Spinal cord (tissue), 10 donors: ENCODE results near the gene GSG1L. TPM values are rescaled to one million over a fixed set of nuclear protein-coding genes. Genes with fewer than 3 reads are reported as not detected.

ENCODE experiments used
- DNase-seq, 6 donors: peaks; one replicate each; pipeline versions ENCODE4 v3.0.0 to v3.0.0-alpha.2; 2013 to 2015; ENCODE audit warnings: low spot score in 6 of 6, low read depth in 4 of 6
- H3K27ac ChIP-seq: one replicate; pipeline ENCODE4 v1.5.1; 2013; ENCODE audit warnings: low read depth, low read length, control low read depth
- H3K27me3 ChIP-seq: one replicate; pipeline ENCODE4 v1.6.1; 2013; ENCODE audit warnings: low read length; ENCODE audit not compliant: control insufficient read depth, insufficient read depth
- H3K36me3 ChIP-seq: one replicate; pipeline ENCODE4 v1.6.1; 2013; ENCODE audit warnings: low read length; ENCODE audit not compliant: control insufficient read depth, insufficient read depth
- H3K4me1 ChIP-seq: one replicate; pipeline ENCODE4 v1.6.1; 2013; ENCODE audit warnings: low read length; ENCODE audit not compliant: control insufficient read depth, insufficient read depth
- H3K4me3 ChIP-seq: one replicate; pipeline ENCODE4 v1.5.1; 2013; ENCODE audit warnings: low read depth, low read length, control low read depth
- H3K9me3 ChIP-seq: one replicate; pipeline ENCODE4 v1.6.1; 2013; ENCODE audit warnings: low read length; ENCODE audit not compliant: control insufficient read depth, insufficient read depth
- WGBS: methylation state at CpG from one replicate; pipeline ENCODE4 v1.1.5; 2013; ENCODE audit warnings: missing lambda C conversion rate; ENCODE audit not compliant: insufficient coverage; 5-methylcytosine and 5-hydroxymethylcytosine counted together
- polyA plus RNA-seq, 2 donors: library from polyadenylated mRNA; unstranded; fragments of 120-200 nt; gene quantifications; one replicate each; pipeline ENCODE4 v1.2.1, GENCODE V29; 2013; ENCODE audit not compliant: insufficient read length in 2 of 2
- total RNA-seq, 2 donors: library from RNA; depleted of rRNA in 1 of 2; stranded (reverse); fragments of 120-200 nt in 1 of 2; fragments of >200 nt in 1 of 2; gene quantifications; one replicate each; pipeline versions ENCODE4 v1.2.3 to v1.2.4, GENCODE V29; 2013 to 2014
- donor health status: healthy.

GSG1L gene
- total and polyA plus RNA-seq, 4 donors: 7.5 to 26.1 (median 18.0) TPM

DNA sequence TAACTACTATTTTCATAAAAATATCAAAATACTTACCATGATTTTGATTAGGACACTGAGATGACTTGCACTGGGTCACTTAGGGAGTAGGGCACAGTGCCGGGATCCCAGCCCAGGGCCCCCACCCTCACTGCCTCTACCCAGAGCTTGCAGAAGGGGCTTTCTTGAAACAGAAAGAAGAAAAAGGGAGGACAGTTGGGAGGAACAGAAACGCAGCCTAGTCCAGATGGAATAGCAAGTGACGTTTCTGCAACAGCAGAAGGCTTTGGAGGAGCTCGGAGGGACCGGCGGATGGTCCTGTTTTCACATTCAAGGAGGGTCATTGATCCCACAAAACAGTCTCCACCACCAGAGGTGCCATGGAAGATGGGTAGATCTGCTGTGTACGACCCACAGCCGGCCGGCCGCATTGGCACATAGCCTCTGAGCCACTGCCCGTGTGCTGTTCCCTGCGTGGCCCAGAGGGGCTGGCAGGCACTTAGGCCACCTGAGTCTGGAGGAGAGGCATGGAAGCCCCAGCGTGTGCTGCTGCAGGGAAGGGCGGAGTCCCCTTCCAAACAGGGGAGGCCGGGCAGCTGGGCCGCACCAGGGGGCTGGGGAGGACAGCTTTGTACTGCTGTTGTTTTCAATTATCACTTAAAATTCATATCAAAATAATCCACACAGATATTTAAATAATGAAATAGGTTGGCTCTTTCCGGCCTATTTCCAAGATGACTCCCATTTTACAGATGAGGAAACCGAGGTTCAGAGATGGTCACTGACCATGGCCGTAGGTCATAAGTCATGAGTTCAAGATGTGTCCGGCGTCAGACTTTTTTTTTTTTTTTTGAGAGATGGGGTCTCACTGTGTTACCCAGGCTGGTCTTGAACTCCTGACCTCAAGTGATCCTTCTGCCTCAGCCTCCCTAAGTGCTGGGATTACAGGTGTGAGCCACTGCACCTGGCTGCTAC, 22.9 kb upstream of the GSG1L start:
- Histone ChIP-seq H3K36me3 (peaks cover 15% of the 10 kb centered on the region), H3K9me3 (no peaks in the 10 kb centered on the region), H3K4me1 (peaks cover 9% of the 10 kb centered on the region), H3K27ac (no peak overlapping the region), H3K4me3 (no peak overlapping the region), H3K27me3 (no peaks in the 10 kb centered on the region)
- DNase-seq: peak in 1 of 6 donors; percentile 44
- WGBS: 94% methylated on average over 11 of the region's 21 CpGs

GRCh38 chr16:28085389-28086171, 22.1 kb upstream of the GSG1L start:
- Histone ChIP-seq H3K4me3 (no peak overlapping the region), H3K4me1 (peaks cover under 1% of the 10 kb centered on the region), H3K27ac (no peak overlapping the region), H3K27me3 (no peaks in the 10 kb centered on the region), H3K9me3 (no peaks in the 10 kb centered on the region), H3K36me3 (peaks cover 8% of the 10 kb centered on the region)
- DNase-seq: no peak
- WGBS: 92% methylated on average over 10 of the region's 12 CpGs

- H3K27ac ChIP-seq: no peak overlapping the region
- no peaks in the 10 kb centered on the region for H3K9me3 ChIP-seq
- H3K27me3 ChIP-seq: no peaks in the 10 kb centered on the region
- WGBS: 100% methylated on average over 3 of the region's 6 CpGs
- no peak for DNase-seq
- no peak overlapping the region for H3K4me3 ChIP-seq
- peaks cover 8% of the 10 kb centered on the region for H3K36me3 ChIP-seq
- H3K4me1 ChIP-seq: no peaks in the 10 kb centered on the region
These were observed 20.7 kb upstream of the GSG1L start for GRCh38 chr16:28084209-28084608.

DNA sequence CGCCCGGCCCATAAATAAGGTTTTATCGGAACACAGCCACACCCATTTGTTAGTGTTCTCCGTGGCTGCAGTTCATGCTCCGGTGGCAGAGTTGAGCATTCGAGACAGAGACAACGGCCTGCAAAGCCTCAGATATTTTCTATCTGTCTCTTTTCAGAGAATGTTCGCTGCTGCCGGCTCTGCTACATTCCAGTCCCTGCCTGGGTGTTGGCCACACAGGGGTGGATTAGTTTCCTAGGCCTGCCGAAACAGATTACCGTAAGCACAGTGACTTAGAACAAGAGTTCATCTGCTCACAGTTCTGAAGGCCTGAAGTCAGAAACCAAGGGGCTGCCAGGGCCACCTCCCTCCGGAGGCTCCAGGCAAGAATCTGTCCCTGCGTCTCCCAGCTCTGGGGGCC, 19.1 kb upstream of the GSG1L start:
- Histone ChIP-seq H3K27me3 (no peaks in the 10 kb centered on the region), H3K4me3 (no peak overlapping the region), H3K9me3 (no peaks in the 10 kb centered on the region), H3K36me3 (peaks cover 8% of the 10 kb centered on the region), H3K4me1 (no peaks in the 10 kb centered on the region), H3K27ac (no peak overlapping the region)
- no peak for DNase-seq
- 80% methylated on average over 13 of the region's 13 CpGs for WGBS

- Histone ChIP-seq H3K27ac (no peak overlapping the region), H3K4me3 (no peak overlapping the region), H3K9me3 (no peaks in the 10 kb centered on the region), H3K27me3 (no peaks in the 10 kb centered on the region), H3K4me1 (no peaks in the 10 kb centered on the region), H3K36me3 (peaks cover 2% of the 10 kb centered on the region)
- no peak for DNase-seq
- WGBS: 87% methylated on average over 6 of the region's 9 CpGs
These were observed 18.0 kb upstream of the GSG1L start for GRCh38 chr16:28081391-28081968.

DNA sequence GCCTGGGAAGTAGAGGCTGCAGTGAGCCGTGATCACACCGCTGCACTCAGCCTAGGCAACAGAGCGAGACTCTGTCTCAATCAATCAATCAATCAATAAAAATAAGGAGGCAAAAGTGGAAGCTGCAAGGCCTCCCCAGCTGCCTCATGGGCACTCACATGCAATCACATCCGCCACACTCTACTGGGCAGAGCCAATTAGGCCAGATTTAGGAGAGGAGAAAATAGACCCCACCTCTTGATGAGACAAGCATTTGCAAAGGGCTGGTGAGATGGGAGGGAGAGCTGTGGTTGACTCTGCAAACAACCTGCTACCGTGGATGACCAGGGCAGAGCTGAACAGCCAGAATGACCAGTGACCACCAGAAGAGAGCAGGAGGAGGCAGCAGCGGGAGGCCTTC, 14.7 kb upstream of the GSG1L start:
- H3K27me3 ChIP-seq: no peaks in the 10 kb centered on the region
- H3K9me3 ChIP-seq: no peaks in the 10 kb centered on the region
- H3K27ac ChIP-seq: no peak overlapping the region
- H3K4me1 ChIP-seq: no peaks in the 10 kb centered on the region
- 85% methylated on average over 5 of the region's 6 CpGs for WGBS
- H3K4me3 ChIP-seq: no peak overlapping the region
- no peaks in the 10 kb centered on the region for H3K36me3 ChIP-seq
- peak in 1 of 6 donors; percentile 51 for DNase-seq

- 98% methylated on average over 5 of the region's 6 CpGs for WGBS
- Histone ChIP-seq H3K4me3 (no peak overlapping the region), H3K9me3 (no peaks in the 10 kb centered on the region), H3K27ac (no peak overlapping the region), H3K4me1 (no peaks in the 10 kb centered on the region), H3K36me3 (no peaks in the 10 kb centered on the region), H3K27me3 (no peaks in the 10 kb centered on the region)
- no peak for DNase-seq
These were observed 10.3 kb upstream of the GSG1L start for GRCh38 chr16:28073836-28074235.

GRCh38 chr16:28072087-28072486, 8.6 kb upstream of the GSG1L start:
- H3K9me3 ChIP-seq: no peaks in the 10 kb centered on the region
- DNase-seq: no peak

GRCh38 chr16:28069971-28070794, 6.7 kb upstream of the GSG1L start:
- DNase-seq: peak in 1 of 6 donors; percentile 32
- Histone ChIP-seq H3K9me3 (no peaks in the 10 kb centered on the region), H3K27me3 (peaks cover 3% of the 10 kb centered on the region), H3K27ac (no peak overlapping the region), H3K36me3 (no peaks in the 10 kb centered on the region), H3K4me3 (no peak overlapping the region), H3K4me1 (no peaks in the 10 kb centered on the region)
- 76% methylated on average over 20 of the region's 31 CpGs for WGBS

More at GRCh38 chr16:28072087-28072486, 8.6 kb upstream of the GSG1L start:
- Histone ChIP-seq H3K36me3 (no peaks in the 10 kb centered on the region), H3K27me3 (no peaks in the 10 kb centered on the region), H3K27ac (no peak overlapping the region), H3K4me1 (no peaks in the 10 kb centered on the region), H3K4me3 (no peak overlapping the region)
- WGBS: 0% methylated on average over 1 of the region's 4 CpGs
